ENCODE data around the gene RASGRF1.
A peak's percentile ranks its signal among the peaks of the same experiment; 100 is the strongest.

The RASGRF1 gene

GRCh38 chr15:78981532-78982313, 108.9 kb downstream of the RASGRF1 start:
- DNase-seq = no peak

- DNase-seq = peak; percentile 14 to 20
Observed at GRCh38 chr15:78979456-78980320, 110.9 kb downstream of the RASGRF1 start.

- DNase-seq = no peak
Observed at GRCh38 chr15:78978601-78979179, 111.9 kb downstream of the RASGRF1 start.

GRCh38 chr15:78977591-78978347, 112.8 kb downstream of the RASGRF1 start:
- no peak for DNase-seq

GRCh38 chr15:78977091-78977571, 113.4 kb downstream of the RASGRF1 start:
- DNase-seq = no peak

- no peak for DNase-seq
Observed at GRCh38 chr15:78976691-78977090, 113.9 kb downstream of the RASGRF1 start.

GRCh38 chr15:78974272-78974918, 116.2 kb downstream of the RASGRF1 start:
- no peak for DNase-seq

- DNase-seq = no peak
Observed at GRCh38 chr15:78969687-78970349, 120.8 kb downstream of the RASGRF1 start.

- DNase-seq = no peak
Observed at GRCh38 chr15:78968539-78969271, 121.9 kb downstream of the RASGRF1 start.

- DNase-seq = no peak
Observed at GRCh38 chr15:78968114-78968513, 122.5 kb downstream of the RASGRF1 start.

GRCh38 chr15:78960308-78960707, 130.3 kb downstream of the RASGRF1 start:
- no peak for DNase-seq

GRCh38 chr15:78959360-78959759, 131.2 kb downstream of the RASGRF1 start:
- DNase-seq = no peak

GRCh38 chr15:78957416-78958093, 133.0 kb downstream of the RASGRF1 start:
- no peak for DNase-seq

GRCh38 chr15:78956937-78957336, 133.6 kb downstream of the RASGRF1 start:
- DNase-seq = no peak

GRCh38 chr15:78955355-78955754, 135.2 kb downstream of the RASGRF1 start:
- no peak for DNase-seq

GRCh38 chr15:78951841-78952238, 138.7 kb downstream of the RASGRF1 start:
- DNase-seq = no peak

- no peak for DNase-seq
Observed at GRCh38 chr15:78950902-78951840, 139.4 kb downstream of the RASGRF1 start.

GRCh38 chr15:78950343-78950742, 140.2 kb downstream of the RASGRF1 start:
- no peak for DNase-seq

GRCh38 chr15:78949461-78949860, 141.1 kb downstream of the RASGRF1 start:
- DNase-seq = no peak

Measured in activated CD4-positive, alpha-beta T cell treated with anti-CD3 and anti-CD28 coated beads for 4 hours (primary cell).